GM23338 (cell line): ENCODE measurements around the gene TMEM132D. TPM values are rescaled to one million over a fixed set of nuclear protein-coding genes. Genes with fewer than 3 reads are reported as not detected.

Experiments used
- ATAC-seq: fragments of 200-7000 bp; cut with Tn5 transposase; 3 replicates; pipeline ENCODE4 v1.9.1; 2020
- DNase-seq: peaks from one replicate; pipeline ENCODE4 v3.0.0-alpha.2; 2015; ENCODE audit warnings: low spot score
- H2AFZ ChIP-seq: fragments of 200-600 bp; sonication (generic); 2 replicates; pipeline ENCODE4 v1.8.0; 2016; ENCODE audit warnings: antibody characterized with exemption, mild to moderate bottlenecking, moderate library complexity
- H3F3A ChIP-seq: fragments of 200-600 bp; sonication (generic); replicated peaks from 2 replicates; pipeline ENCODE4 v1.8.0; 2017; ENCODE audit warnings: antibody characterized with exemption, mixed run types, low read depth
- H3K27ac ChIP-seq: fragments of 200-600 bp; sonication (generic); 2 replicates; pipeline ENCODE4 v1.6.1; 2016; ENCODE audit warnings: low read depth
- H3K27me3 ChIP-seq: fragments of 200-600 bp; sonication (generic); 2 replicates; pipeline ENCODE4 v1.8.0; 2016; ENCODE audit warnings: mild to moderate bottlenecking, mixed run types, moderate library complexity; ENCODE audit not compliant: insufficient read depth
- H3K36me3 ChIP-seq: fragments of 200-600 bp; sonication (generic); 2 replicates; pipeline ENCODE4 v1.8.0; 2016; ENCODE audit warnings: mild to moderate bottlenecking; ENCODE audit not compliant: insufficient read depth
- H3K4me1 ChIP-seq: fragments of 200-600 bp; sonication (generic); 2 replicates; pipeline ENCODE4 v1.8.0; 2016; ENCODE audit warnings: mild to moderate bottlenecking, moderate library complexity; ENCODE audit not compliant: insufficient read depth
- H3K4me2 ChIP-seq: fragments of 200-600 bp; sonication (generic); 2 replicates; pipeline ENCODE4 v1.7.1; 2017; ENCODE audit warnings: mixed run types
- H3K4me3 ChIP-seq: fragments of 200-600 bp; sonication (generic); 2 replicates; pipeline ENCODE4 v1.6.1; 2016; ENCODE audit warnings: mixed run types
- H3K79me2 ChIP-seq: fragments of 200-600 bp; sonication (generic); replicated peaks from 2 replicates; pipeline ENCODE4 v1.8.0; 2017; ENCODE audit warnings: mild to moderate bottlenecking; ENCODE audit not compliant: insufficient read depth
- H3K9me2 ChIP-seq: fragments of 200-600 bp; sonication (generic); 2 replicates; pipeline ENCODE4 v1.8.0; 2017; ENCODE audit not compliant: insufficient read depth
- H4K20me1 ChIP-seq: fragments of 200-600 bp; sonication (generic); replicated peaks from 2 replicates; pipeline ENCODE4 v1.8.0; 2017; ENCODE audit warnings: mild to moderate bottlenecking; ENCODE audit not compliant: insufficient read depth
- H3K27ac Mint-ChIP-seq: 2 replicates; pipeline ENCODE4 v1.8.0; 2020; ENCODE audit warnings: inconsistent platforms, mild to moderate bottlenecking, moderate library complexity, mixed read lengths
- H3K27me3 Mint-ChIP-seq: 3 replicates; pipeline ENCODE4 v1.8.0; 2022; ENCODE audit warnings: low read depth, mild to moderate bottlenecking, moderate library complexity, mixed read lengths, inconsistent platforms; ENCODE audit not compliant: insufficient read depth, poor library complexity
- H3K36me3 Mint-ChIP-seq: 3 replicates; pipeline ENCODE4 v1.8.0; 2021; ENCODE audit warnings: low read depth, mild to moderate bottlenecking, inconsistent platforms, moderate library complexity, mixed read lengths
- H3K4me1 Mint-ChIP-seq: 3 replicates; pipeline ENCODE4 v1.8.0; 2020; ENCODE audit warnings: mild to moderate bottlenecking, inconsistent platforms, mixed read lengths
- H3K4me3 Mint-ChIP-seq: 3 replicates; pipeline ENCODE4 v1.8.0; 2021; ENCODE audit warnings: moderate library complexity, mild to moderate bottlenecking, inconsistent platforms, mixed read lengths
- H3K9me3 Mint-ChIP-seq: 3 replicates; pipeline ENCODE4 v1.8.0; 2020; ENCODE audit warnings: moderate library complexity, mild to moderate bottlenecking, inconsistent platforms, mixed read lengths
- EZH2phosphoT487 ChIP-seq: fragments of 200-600 bp; sonication (generic); IDR thresholded peaks from one replicate; pipeline ENCODE4 v1.8.1; 2018; ENCODE audit warnings: antibody characterized with exemption; ENCODE audit not compliant: unreplicated experiment
- JUNB ChIP-seq: IDR thresholded peaks from one replicate; pipeline ENCODE4 v1.6.1; 2016; ENCODE audit warnings: antibody characterized with exemption; ENCODE audit not compliant: unreplicated experiment
- NANOG ChIP-seq: IDR thresholded peaks from 2 replicates; pipeline ENCODE4 v1.6.1; 2016; ENCODE audit warnings: antibody characterized with exemption, borderline replicate concordance
- POLR2AphosphoS5 ChIP-seq: IDR thresholded peaks from 2 replicates; pipeline ENCODE4 v1.6.1; 2016; ENCODE audit warnings: antibody characterized with exemption, low read depth
- STAT1 ChIP-seq: IDR thresholded peaks from one replicate; pipeline ENCODE4 v1.6.1; 2016; ENCODE audit warnings: antibody characterized with exemption; ENCODE audit not compliant: unreplicated experiment
- ZNF331 ChIP-seq: fragments of 250-450 bp; sonication (Bioruptor Pico); IDR thresholded peaks from 2 replicates; pipeline ENCODE4 v1.5.0; 2020; ENCODE audit warnings: low read depth, mild to moderate bottlenecking, moderate library complexity
- polyA plus RNA-seq: library from polyadenylated mRNA; unstranded; fragments of >200 nt; fragmentation: Nextera tagmentation; extraction: Ambion mirVana; gene quantifications from 2 replicates; pipeline ENCODE4 v1.2.1, GENCODE V29; 2016
- total RNA-seq: library from RNA; depleted of rRNA; stranded (reverse); fragments of >200 nt; shearing (Covaris generic); gene quantifications from 2 replicates; pipeline ENCODE4 v1.2.3, GENCODE V29; 2014
- TF ChIP-seq, protein P1 (sequence below), 2 experiments: fragments of 200-600 bp in 1 of 2; sonication (generic) in 1 of 2; conservative IDR thresholded peaks; 2 replicates each; pipeline versions ENCODE4 v1.5.1 to v1.6.1; 2016 to 2017; ENCODE audit warnings: antibody characterized with exemption in 2 of 2, low read depth in 2 of 2, mild to moderate bottlenecking in 2 of 2, moderate library complexity in 1 of 2
- TF ChIP-seq, protein P2 (sequence below): IDR thresholded peaks from one replicate; pipeline ENCODE4 v1.6.1; 2018; ENCODE audit warnings: antibody characterized with exemption; ENCODE audit not compliant: unreplicated experiment

The TMEM132D gene
- total and polyA plus RNA-seq, 2 experiments from 2014 or later, result 0.44 to 5.3 TPM

DNA sequence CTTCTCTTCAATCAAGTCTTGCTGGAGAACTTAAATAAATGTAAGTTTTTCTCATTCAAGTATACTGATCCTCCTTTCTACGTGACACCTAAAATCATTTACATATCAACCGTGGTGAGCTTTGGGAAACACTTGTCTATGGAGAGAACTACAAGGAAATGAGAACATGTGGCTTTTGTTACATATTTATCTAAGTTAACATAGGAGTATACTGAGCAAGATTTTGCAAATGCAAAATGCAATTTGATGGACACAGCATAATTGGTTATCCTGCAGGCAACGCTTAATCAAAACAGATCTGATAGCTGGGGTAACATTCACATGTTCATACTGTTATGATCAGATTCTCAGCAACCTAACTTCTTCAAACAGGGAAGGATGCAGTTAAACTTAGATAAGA is 376.3 kb downstream of the TMEM132D start:
- no peak for DNase-seq
- Histone ChIP-seq H3K27ac (no peak overlapping the region), H2AFZ (no peak overlapping the region), H3K9me2 (no peaks in the 10 kb centered on the region), H3K27me3 (no peaks in the 10 kb centered on the region), H4K20me1 (no peaks in the 10 kb centered on the region), H3K79me2 (no peaks in the 10 kb centered on the region), H3F3A (no peaks in the 10 kb centered on the region), H3K4me2 (no peak overlapping the region), H3K4me1 (no peaks in the 10 kb centered on the region), H3K4me3 (no peak overlapping the region), H3K36me3 (no peaks in the 10 kb centered on the region; the same call in 1 of the 2 replicates)
- Mint-ChIP-seq H3K4me3 (no peak overlapping the region), H3K4me1 (no peaks in the 10 kb centered on the region), H3K9me3 (peaks cover 94% of the 10 kb centered on the region), H3K27ac (no peak overlapping the region), H3K27me3 (no peaks in the 10 kb centered on the region), H3K36me3 (peaks cover 44% of the 10 kb centered on the region)
- no peak for ATAC-seq
- TF ChIP-seq EZH2phosphoT487 (no peak), POLR2AphosphoS5 (no peak), ZNF331 (no peak), STAT1 (no peak), NANOG (no peak), JUNB (no peak)
- TF ChIP-seq, protein P1, sequence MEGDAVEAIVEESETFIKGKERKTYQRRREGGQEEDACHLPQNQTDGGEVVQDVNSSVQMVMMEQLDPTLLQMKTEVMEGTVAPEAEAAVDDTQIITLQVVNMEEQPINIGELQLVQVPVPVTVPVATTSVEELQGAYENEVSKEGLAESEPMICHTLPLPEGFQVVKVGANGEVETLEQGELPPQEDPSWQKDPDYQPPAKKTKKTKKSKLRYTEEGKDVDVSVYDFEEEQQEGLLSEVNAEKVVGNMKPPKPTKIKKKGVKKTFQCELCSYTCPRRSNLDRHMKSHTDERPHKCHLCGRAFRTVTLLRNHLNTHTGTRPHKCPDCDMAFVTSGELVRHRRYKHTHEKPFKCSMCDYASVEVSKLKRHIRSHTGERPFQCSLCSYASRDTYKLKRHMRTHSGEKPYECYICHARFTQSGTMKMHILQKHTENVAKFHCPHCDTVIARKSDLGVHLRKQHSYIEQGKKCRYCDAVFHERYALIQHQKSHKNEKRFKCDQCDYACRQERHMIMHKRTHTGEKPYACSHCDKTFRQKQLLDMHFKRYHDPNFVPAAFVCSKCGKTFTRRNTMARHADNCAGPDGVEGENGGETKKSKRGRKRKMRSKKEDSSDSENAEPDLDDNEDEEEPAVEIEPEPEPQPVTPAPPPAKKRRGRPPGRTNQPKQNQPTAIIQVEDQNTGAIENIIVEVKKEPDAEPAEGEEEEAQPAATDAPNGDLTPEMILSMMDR (conservative IDR thresholded peaks at IDR 0.05; ENCODE audit: low read depth in 2 of 2), result no peak
- TF ChIP-seq, protein P2, sequence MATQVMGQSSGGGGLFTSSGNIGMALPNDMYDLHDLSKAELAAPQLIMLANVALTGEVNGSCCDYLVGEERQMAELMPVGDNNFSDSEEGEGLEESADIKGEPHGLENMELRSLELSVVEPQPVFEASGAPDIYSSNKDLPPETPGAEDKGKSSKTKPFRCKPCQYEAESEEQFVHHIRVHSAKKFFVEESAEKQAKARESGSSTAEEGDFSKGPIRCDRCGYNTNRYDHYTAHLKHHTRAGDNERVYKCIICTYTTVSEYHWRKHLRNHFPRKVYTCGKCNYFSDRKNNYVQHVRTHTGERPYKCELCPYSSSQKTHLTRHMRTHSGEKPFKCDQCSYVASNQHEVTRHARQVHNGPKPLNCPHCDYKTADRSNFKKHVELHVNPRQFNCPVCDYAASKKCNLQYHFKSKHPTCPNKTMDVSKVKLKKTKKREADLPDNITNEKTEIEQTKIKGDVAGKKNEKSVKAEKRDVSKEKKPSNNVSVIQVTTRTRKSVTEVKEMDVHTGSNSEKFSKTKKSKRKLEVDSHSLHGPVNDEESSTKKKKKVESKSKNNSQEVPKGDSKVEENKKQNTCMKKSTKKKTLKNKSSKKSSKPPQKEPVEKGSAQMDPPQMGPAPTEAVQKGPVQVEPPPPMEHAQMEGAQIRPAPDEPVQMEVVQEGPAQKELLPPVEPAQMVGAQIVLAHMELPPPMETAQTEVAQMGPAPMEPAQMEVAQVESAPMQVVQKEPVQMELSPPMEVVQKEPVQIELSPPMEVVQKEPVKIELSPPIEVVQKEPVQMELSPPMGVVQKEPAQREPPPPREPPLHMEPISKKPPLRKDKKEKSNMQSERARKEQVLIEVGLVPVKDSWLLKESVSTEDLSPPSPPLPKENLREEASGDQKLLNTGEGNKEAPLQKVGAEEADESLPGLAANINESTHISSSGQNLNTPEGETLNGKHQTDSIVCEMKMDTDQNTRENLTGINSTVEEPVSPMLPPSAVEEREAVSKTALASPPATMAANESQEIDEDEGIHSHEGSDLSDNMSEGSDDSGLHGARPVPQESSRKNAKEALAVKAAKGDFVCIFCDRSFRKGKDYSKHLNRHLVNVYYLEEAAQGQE, result no peak

DNA sequence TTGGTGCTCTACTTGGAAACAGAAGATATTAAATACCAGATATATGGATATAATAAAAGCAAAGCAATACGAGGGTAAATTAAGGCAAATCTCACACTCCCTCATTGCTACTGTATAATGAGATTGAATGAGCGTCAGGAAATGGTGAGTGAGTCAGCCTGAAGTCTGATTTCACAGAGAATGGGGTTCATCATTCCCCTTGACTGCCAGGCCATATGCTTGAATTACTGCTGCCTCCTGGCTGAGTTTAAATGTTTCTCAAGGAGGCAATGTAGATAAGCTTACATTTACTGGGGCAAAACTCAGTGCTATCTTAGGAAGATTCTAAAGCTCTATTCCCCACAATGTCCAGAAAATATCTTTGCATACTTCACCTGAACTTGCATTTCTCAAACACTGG is 380.2 kb downstream of the TMEM132D start:
- Histone ChIP-seq H3K27me3 (no peaks in the 10 kb centered on the region), H2AFZ (no peak overlapping the region), H3K27ac (no peak overlapping the region), H3K4me1 (no peaks in the 10 kb centered on the region), H3K9me2 (no peaks in the 10 kb centered on the region), H3F3A (no peaks in the 10 kb centered on the region), H3K79me2 (no peaks in the 10 kb centered on the region), H4K20me1 (no peaks in the 10 kb centered on the region), H3K36me3 (no peaks in the 10 kb centered on the region), H3K4me3 (no peak overlapping the region), H3K4me2 (no peak overlapping the region)
- Mint-ChIP-seq H3K4me1 (no peaks in the 10 kb centered on the region), H3K9me3 (peaks cover 92% of the 10 kb centered on the region), H3K36me3 (peaks cover 30% of the 10 kb centered on the region; the same call in 2 of the 3 replicates), H3K4me3 (no peak overlapping the region), H3K27me3 (no peaks in the 10 kb centered on the region), H3K27ac (no peak overlapping the region)
- ATAC-seq (no peak), DNase-seq (no peak)
- TF ChIP-seq, protein P2, result no peak
